ES-I3 (cell line): ENCODE data around the gene TSPAN17.

Source experiments
- H3K36me3 ChIP-seq: 2 replicates; pipeline ENCODE4 v1.6.1; 2013; ENCODE audit warnings: mild to moderate bottlenecking, low read length, control low read depth, moderate library complexity; ENCODE audit not compliant: insufficient read depth
- H3K4me1 ChIP-seq: 2 replicates; pipeline ENCODE4 v1.6.1; 2013; ENCODE audit warnings: mild to moderate bottlenecking, control low read depth, low read length; ENCODE audit not compliant: insufficient read depth
- H3K9ac ChIP-seq: 2 replicates; pipeline ENCODE4 v1.6.1; 2013; ENCODE audit warnings: low read depth, mild to moderate bottlenecking, low read length, moderate library complexity
- H3K9me3 ChIP-seq: 2 replicates; pipeline ENCODE4 v1.6.1; 2013; ENCODE audit warnings: mild to moderate bottlenecking, low read length, moderate library complexity; ENCODE audit not compliant: control insufficient read depth, insufficient read depth

The TSPAN17 gene

DNA sequence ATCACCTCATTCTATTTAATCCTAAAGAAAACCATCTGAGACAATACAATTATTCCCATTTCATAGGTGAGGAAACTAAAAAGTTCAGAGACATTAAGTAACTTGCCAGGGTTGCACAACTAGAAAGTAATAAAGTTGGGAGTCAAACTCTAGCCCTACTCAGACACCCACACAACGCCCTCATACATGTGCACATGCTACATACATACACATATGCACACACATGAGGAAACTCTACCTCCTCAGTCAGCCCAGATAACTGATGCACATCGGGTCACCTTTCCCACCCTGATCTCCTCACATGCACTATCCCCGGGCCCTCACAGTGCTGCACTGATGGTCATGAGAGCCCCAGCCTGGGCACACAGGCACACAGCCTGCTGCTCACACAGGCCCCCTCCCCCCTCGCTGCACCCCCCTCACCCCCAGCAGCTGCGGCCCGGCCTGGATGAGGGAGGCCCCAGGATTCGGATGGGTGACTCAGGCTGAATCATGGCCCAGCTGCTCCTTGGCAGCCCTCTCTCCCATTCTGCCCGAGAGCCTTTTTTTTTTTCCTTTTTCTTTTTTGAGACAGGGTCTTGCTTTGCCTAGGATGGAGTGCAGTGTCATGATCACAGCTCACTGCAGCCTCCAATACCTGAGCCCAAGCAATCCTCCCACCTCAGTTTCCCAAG, 32.3 kb upstream of the TSPAN17 start:
- no peaks in the 10 kb centered on the region for H3K36me3 ChIP-seq
- H3K9ac ChIP-seq, result no peak overlapping the region
- H3K4me1 ChIP-seq, result peaks cover 14% of the 10 kb centered on the region
- no peaks in the 10 kb centered on the region for H3K9me3 ChIP-seq

DNA sequence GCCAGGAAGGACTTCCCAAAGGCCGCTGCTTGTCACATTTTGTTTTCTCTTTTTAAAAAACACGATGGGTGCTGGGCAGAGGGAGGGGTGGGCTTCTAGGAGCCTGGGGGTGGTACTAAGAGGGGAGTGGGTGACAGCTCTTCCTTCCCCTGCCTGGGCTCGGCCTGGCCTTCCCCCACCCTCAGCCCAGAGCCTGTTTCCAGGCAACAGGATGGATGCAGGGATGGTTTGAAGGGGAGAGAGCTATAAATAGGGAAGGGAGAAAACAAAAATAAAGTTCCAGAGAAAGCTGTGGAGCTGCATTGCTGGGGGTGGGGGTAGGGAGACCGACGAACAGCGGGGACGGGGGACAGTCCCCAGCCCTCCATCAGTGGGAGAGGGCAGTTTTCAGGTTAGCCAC, 30.8 kb upstream of the TSPAN17 start:
- Histone ChIP-seq H3K9me3 (no peaks in the 10 kb centered on the region), H3K9ac (no peak overlapping the region), H3K36me3 (no peaks in the 10 kb centered on the region), H3K4me1 (peaks cover 19% of the 10 kb centered on the region)

DNA sequence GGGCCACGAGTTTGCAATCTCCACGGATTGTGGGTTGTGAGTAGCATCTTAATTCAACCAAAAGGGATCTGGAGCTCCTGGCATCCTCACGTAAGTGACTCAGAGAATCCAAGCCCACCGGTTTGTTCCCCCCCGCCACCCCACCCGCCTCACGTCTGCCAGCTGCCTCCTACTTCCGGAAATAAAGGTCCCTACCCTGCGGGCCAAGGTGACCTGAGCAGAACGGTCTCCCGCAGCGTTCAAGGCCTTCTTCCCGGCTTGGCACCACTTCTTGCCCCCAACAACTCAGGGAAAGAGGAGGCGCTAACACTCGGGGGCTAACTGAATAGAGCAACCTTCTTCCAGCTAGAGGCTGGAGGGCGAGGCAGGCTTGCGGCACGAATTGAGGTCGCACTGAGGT, 28.5 kb upstream of the TSPAN17 start:
- Histone ChIP-seq H3K9ac (peak overlapping the region; percentile 42; the same call in 1 of the 2 replicates), H3K9me3 (no peaks in the 10 kb centered on the region)

DNA sequence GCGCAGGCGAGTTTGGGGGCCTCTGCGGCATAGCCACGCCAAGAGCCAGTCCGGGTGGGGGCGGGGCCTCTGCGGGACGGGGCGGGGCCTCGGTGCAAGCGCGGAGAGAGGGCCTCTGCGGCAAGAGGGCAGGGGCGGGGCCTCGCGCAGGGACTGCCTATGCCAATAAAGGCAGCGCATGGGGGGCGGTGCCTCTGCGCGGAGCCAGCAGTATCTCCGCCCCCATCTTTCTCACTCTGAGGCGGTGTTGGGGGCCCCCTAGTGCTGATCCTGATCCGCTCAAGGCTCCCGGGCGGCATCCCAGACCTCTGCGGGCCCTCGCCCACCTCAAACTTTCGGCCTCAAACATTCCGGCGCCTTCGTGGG, 28.1 kb upstream of the TSPAN17 start:
- H3K36me3 ChIP-seq, result no peaks in the 10 kb centered on the region
- H3K9ac ChIP-seq, result peak overlapping the region; percentile 42; the same call in 1 of the 2 replicates
- H3K4me1 ChIP-seq, result peaks cover 12% of the 10 kb centered on the region; the same call in 1 of the 2 replicates
- no peaks in the 10 kb centered on the region for H3K9me3 ChIP-seq

More for the DNA sequence above, 28.5 kb upstream of the TSPAN17 start:
- H3K36me3 ChIP-seq, result no peaks in the 10 kb centered on the region
- peaks cover 12% of the 10 kb centered on the region; the same call in 1 of the 2 replicates for H3K4me1 ChIP-seq

DNA sequence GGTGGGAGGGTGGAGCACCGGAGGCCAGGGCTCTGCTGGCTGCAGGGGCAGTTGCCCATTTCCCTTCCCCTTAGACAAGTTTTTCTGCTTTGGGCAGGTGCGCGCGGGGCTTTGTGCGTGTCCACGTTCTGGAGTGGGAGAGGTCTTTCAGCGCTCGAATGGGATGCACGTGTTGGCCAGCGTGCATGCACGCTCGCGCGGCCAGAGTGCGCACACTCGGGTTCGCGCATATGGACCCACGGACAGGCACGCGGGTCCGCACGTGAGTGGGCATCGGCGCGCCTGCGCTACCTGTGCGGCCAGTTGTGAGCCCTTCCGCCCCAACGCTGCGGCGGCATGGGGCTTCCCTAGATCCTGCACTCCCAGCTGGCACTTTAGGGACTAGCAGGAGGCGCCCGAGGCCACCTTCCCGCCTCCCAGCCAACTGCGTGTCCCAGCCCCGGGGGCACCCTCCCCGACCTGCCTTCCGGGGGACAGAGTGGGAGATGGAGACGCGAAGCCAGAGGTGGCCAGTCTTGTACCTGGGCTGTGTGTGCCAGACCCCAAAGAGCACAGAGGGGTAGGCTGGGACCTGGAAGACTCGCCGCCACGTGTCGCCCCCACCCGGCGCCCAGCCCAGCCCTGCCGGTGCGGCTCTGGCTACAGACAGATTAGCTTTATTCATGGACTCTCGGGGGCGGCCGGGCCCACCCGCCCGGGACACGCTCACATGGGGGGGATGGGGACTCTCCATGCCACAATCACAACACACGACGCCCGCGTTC, 27.5 kb upstream of the TSPAN17 start:
- Histone ChIP-seq H3K9me3 (no peaks in the 10 kb centered on the region), H3K9ac (peak overlapping the region; percentile 24; the same call in 1 of the 2 replicates), H3K36me3 (no peaks in the 10 kb centered on the region), H3K4me1 (peaks cover 12% of the 10 kb centered on the region; the same call in 1 of the 2 replicates)

DNA sequence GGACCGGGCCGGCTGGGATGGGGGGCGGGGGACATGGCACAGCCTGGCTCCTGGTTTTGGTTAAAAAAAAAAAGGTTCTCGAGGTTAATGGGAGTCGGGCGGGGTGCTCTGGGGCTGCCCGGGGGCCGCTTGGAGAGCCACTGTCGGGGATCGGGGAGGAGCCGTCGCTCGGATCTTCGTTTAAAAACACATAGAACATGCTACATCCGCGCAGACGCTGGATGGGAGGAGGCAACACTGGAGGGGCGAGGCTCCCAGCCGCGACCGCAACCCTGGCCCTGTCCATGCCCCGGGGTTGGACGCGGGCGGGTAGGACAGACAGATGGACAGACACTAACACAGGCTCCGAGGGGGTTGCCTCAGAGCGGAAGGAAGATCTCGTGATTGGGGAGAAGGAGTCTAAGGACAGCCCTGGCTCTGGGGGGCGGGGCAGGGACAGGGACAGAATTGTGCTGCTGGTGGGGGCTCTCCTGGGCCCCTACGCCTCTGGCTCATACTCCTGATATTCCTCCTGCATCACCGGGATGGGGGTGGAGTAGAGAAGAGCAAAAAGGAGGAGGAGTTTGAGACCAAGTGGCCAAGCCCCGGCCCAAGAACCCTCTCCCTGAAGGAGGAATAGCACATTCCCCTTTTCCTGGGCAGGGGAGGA, 26.8 kb upstream of the TSPAN17 start:
- Histone ChIP-seq H3K9me3 (no peaks in the 10 kb centered on the region), H3K4me1 (peaks cover 12% of the 10 kb centered on the region; the same call in 1 of the 2 replicates), H3K36me3 (no peaks in the 10 kb centered on the region), H3K9ac (peak overlapping the region; percentile 24; the same call in 1 of the 2 replicates)

DNA sequence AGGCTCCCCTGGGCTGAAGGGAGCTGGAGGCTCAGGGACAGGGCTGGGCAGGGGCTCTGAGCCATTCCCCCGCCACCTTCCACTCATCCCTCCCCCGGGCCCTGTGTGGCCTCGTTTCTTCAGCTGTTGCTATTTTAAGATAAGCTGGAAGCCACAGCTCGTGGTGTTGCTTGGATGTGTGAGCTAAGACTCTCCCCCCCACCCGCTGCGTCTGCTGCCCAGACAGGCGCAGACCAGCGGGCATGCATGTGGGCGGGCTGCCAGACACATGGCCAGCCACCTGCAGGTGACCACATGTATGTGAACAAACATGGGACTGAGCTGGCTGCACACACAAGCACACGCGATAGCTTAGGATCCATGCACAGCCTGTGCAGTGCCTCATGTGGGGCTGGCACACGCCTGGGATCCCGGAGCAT, 25.6 kb upstream of the TSPAN17 start:
- Histone ChIP-seq H3K9ac (no peak overlapping the region), H3K9me3 (no peaks in the 10 kb centered on the region), H3K4me1 (peaks cover 18% of the 10 kb centered on the region; the same call in 1 of the 2 replicates), H3K36me3 (no peaks in the 10 kb centered on the region)

DNA sequence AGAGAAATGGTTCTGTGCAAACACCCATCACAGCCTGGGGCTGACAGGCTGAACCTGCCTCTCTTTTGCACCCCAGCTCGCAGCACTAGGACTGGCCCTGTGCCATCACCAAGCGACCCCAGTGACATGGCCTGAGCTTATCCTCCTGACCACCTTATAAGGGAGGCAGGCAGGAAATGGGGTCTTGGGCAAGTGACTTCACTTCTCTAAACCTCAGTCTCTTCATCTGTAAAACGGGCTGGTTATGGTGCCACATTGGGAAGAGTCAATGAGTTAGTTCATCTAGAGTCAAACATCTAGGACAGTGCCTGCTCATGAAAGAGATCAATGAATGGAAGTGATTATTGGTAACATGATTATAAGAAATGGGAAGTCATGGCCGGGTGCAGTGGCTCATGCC, 23.1 kb upstream of the TSPAN17 start:
- Histone ChIP-seq H3K9me3 (no peaks in the 10 kb centered on the region), H3K4me1 (peaks cover 24% of the 10 kb centered on the region), H3K9ac (no peak overlapping the region), H3K36me3 (no peaks in the 10 kb centered on the region)

DNA sequence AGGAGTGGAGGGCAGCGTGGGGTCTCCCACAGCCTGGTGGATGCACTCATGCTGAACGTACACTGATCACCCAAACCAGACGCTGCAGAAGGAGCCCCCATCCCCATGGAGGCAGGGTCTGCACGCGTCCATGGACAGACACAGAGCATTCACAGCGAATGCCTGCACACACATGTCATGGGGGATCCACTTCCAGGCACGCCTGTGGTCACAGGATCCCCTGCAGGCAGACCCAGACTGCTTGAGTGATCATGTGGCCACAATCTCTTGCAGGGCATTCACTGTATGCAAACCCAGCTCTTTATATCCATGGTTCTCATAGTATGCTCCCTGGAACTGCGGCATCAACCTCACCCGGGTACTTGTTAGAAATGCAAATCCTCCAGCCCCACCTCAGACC, 22.3 kb upstream of the TSPAN17 start:
- Histone ChIP-seq H3K9ac (no peak overlapping the region), H3K4me1 (peaks cover 24% of the 10 kb centered on the region), H3K9me3 (no peaks in the 10 kb centered on the region), H3K36me3 (no peaks in the 10 kb centered on the region)

DNA sequence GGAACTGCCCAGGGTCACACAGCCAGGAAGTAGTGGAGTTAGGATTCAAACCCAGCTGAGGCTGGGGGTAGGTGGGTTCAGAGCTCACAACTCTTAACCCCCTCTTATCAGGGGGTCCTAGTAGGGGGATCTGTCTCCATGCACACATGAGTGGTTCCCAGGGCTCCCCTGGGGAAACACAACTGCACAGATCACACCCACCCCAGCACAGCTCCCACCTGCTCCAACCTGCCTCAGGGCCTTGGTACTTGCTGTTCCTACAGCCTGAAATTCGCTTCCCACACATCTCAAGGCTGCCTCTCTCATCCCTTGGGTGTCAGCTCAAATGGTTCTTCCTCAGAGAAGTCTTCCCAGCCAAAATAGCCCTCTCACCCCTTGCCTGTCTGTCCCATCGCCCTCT, 21.8 kb upstream of the TSPAN17 start:
- Histone ChIP-seq H3K36me3 (no peaks in the 10 kb centered on the region), H3K4me1 (peaks cover 24% of the 10 kb centered on the region), H3K9ac (no peak overlapping the region), H3K9me3 (no peaks in the 10 kb centered on the region)

DNA sequence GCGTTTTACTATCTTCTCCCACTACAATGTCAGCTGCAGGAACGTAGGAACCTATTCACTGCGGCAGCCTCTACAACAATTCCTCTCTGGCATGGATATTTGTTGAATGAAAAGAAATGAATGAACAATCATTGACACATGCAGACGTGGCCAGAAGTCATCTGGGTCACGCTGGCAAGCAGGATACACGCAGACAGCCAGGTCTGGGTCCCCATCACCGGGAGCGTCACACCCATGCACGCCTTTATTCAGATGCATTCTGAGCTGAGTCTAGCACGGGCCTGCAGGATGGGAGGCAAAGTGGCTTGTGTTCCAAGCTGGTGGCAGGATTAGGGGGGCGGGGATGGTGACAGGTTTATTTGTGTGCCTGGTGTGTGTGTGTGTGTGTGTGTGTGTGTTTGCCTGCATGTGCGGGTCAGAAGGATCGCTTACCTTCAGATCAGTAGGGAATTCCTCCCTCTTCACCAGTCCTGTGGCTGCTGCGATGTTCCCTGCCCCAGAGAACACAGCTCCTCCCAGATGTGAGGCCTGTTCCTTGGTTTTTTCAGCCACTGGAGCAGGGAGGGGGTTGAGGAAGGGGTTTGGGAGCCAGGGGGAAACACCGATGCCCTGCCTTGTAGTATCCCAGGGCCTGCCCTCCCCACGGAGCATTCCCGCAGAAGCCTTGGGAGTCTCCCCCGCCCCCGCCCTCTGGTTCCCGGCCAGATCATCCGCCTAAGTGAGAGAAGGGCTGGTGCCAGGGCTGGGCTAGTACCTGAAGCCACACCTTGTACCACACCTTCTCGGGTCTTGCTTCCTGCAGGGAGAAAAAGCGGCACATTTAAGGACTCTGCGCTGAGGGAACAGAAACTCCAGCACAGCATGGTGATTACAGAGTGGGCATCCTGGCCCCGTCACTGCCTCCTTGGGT, 21.1 kb upstream of the TSPAN17 start:
- H3K9me3 ChIP-seq, result no peaks in the 10 kb centered on the region

DNA sequence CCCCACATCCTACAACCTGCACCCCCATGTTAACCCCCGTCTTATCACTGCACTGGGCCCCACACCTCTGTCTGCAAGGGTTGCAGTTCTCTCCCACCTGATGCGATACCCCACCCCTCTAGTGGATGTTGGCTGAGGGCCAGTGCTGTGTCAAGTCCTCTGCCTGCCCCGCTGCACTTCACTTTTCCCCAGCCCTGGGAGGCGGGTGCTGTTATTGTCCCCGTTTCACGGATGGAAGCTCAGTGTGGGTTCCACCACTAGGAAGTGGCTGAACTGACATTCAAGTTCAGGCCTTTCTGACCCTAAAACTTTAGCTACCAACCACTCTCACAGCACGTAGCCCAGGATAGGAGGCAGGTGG, 20.4 kb upstream of the TSPAN17 start:
- H3K4me1 ChIP-seq, result peaks cover 23% of the 10 kb centered on the region
- H3K9me3 ChIP-seq, result no peaks in the 10 kb centered on the region
- no peaks in the 10 kb centered on the region for H3K36me3 ChIP-seq
- H3K9ac ChIP-seq, result no peak overlapping the region

More for the DNA sequence above, 21.1 kb upstream of the TSPAN17 start:
- Histone ChIP-seq H3K9ac (no peak overlapping the region), H3K4me1 (peaks cover 24% of the 10 kb centered on the region), H3K36me3 (no peaks in the 10 kb centered on the region)

DNA sequence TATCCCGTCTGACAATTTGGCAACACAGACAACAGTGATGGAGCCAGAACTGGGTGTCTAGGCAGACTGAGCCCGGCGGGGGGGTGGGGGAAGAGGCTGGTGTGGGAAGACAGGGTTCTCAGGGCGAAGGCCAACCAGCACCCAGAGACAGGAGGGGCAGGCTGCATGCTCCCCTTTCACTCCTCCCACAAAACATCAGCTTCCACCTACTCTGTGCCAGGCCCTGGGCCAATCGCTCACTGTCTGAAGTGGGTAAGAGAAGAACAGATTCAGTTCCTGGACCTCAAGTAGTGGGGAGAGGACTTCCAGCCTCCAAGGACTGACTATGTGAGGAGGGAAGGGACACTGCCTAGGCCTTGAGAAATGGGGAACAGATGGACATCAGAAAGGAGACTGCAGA, 19.7 kb upstream of the TSPAN17 start:
- no peaks in the 10 kb centered on the region for H3K36me3 ChIP-seq
- no peak overlapping the region for H3K9ac ChIP-seq
- no peaks in the 10 kb centered on the region for H3K9me3 ChIP-seq
- peaks cover 23% of the 10 kb centered on the region for H3K4me1 ChIP-seq
